HG02840 (cell line): Measurements from ENCODE around the gene PEX13.

ENCODE experiments used
- ATAC-seq: cut with Tn5 transposase; IDR thresholded peaks from one replicate; pipeline ENCODE4 v1.9.1; 2021; ENCODE audit warnings: mild to moderate bottlenecking, moderate library complexity, moderate number of reproducible peaks; ENCODE audit not compliant: unreplicated experiment, low FRiP score

Gene PEX13

DNA sequence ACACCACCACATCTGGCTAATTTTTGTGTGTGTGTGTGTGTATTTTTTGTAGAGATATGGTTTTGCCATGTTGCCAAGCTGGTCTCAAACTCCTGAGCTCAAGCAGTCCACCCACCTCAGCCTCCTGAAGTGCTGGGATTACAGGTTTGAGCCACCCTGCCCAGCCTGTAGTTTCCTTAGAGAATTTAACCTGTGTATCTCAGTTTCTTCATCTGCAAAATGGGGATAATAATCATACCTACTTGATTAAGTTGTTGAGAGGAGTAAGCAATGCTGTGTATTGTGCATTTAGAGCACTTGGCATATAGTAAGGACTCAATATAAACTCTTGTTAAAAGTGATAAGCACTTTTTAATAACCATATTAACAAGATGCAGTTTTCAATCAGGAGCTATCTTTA, 41.9 kb downstream of the PEX13 start:
- no peak for ATAC-seq

GRCh38 chr2:61065714-61066709, 48.5 kb downstream of the PEX13 start, which contains the start of gene SANBR:
Gene SANBR, plus strand, starts transcription at chr2:61065871. Its CDS starts 4,480 bp downstream, at chr2:61070351.
- peak; percentile 92 for ATAC-seq

- ATAC-seq = no peak
These were observed 56.6 kb downstream of the PEX13 start for GRCh38 chr2:61074100-61074499.

DNA sequence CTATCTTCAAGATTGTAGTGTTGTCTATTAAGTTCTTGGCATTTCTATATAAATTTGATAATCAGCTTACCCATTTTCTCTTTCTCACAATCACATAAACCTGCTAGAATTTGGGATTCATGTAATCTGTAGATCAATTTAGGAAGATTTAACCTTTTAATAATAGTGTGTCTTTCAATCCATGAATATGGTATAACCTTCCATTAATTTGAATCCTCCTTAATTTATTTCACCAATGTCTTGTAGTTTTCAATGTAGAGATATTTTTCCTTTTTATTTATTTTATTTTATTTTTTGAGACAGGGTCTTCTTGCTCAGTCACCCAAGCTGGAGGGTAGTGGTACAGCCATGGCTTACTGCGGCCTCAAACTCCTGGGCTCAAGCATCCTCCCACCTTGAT, 68.4 kb downstream of the PEX13 start:
- no peak for ATAC-seq

- no peak for ATAC-seq
These were observed 72.3 kb downstream of the PEX13 start for GRCh38 chr2:61089797-61090196.

DNA sequence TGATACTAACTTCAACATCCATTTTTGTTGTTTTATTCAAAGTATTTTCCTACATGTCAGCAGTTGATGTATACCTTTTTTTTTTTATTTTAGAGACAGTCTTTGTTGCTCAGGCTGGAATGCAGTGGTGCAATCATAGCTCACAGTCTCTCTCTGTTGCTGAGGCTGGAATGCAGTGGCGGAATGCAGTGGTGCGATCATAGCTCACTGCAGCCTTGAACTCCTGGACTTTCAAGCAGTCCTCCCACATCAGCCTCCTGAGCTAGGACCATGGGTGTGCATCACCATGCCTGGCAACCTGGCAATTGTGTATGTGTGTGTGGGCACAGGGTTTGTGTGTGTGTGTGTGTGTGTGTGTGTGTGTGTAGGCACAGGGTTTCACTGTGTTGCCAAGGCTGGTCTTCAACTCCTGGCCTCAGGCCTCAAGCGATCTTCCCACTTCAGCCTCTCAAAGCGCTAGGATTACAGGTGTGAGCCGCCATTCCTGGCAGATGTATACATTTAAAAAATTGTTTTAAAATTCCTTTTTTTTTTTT, 72.9 kb downstream of the PEX13 start:
- no peak for ATAC-seq

- ATAC-seq = no peak
These were observed 74.0 kb downstream of the PEX13 start for GRCh38 chr2:61091485-61091884.

- no peak for ATAC-seq
These were observed 78.9 kb downstream of the PEX13 start for GRCh38 chr2:61096438-61096837.

DNA sequence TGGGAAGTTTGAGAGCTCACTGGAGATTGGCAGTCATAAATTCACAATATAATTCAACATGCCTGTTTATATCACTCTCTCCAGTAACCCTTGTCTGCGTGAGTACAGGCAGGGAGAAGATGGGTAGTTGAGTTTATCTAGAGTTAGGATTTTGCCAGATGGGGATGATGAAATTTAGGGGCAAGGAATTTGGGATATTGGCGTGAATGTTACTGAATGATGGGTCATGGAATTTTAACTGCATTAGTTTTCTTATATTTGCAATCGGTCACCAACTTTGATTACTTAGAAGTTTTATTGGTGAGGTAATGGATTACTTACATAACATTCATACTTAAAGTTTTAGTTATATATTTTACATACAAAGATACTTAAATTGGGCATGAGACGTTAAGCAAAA, 83.3 kb downstream of the PEX13 start:
- ATAC-seq = no peak
